GM19372 (cell line): ENCODE measurements around the gene SCAMP1.
A peak's percentile ranks its signal among the peaks of the same experiment; 100 is the strongest.
"Not testable (repeated sequence)": the region's sequence is repeated elsewhere in the genome, so short reads cannot be mapped to it uniquely, and the experiment has no call there.

Source experiments
- ATAC-seq: cut with Tn5 transposase; IDR thresholded peaks from one replicate; pipeline ENCODE4 v1.9.1; 2021; ENCODE audit warnings: mild to moderate bottlenecking, low read depth, moderate library complexity; ENCODE audit not compliant: unreplicated experiment

The SCAMP1 gene

DNA sequence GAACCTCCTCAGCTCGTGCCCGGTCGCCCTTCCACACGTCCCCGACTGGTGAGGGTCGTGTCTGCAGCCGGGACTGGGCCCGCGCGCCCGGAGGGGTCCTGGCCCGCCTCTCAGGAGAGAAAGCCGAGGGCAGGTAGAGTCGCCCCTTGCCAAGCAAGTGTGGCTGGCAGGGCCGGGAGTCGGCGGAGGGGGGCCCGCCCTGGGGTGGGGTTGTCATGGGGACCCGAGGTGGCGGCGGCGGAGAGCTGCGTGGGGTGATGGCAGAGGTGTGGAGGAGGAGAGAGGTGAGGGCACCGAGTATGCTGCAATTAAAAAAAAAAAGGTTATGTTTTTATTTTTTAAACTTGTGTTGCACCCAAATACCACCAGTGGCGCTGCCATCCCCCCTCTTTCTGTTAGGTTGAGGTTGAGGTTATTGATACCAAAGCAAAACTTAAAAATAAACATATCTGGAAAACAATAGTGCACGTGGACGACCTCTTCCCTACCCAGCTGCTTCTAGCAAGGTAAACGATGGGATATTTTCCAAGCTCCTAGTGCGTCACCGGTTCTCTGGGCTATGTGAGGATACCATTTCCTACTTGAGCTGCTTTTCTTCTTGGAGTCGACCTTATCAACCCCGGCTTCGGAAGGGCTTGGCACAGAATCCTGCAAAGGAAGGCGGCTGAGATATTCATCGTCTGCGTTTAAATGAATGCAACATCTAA, 660 bp downstream of the SCAMP1 start:
- peak; percentile 25 for ATAC-seq

DNA sequence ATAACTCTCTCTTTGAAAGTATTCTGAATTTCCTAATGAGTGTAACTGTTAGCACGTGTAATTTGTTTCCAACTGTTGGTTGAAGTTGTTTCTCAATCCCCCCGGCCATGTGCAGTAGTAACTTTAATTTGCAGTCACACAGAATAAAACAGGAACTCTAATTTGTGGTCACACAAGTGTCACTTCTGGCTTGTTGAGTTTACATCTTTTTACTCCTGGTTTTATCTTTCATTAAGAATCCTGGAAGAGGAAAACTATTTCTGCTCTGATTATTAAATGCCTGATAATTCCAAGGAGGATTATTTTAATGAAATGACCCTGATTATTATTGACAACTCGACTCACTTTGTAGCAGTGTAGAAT, 1.2 kb downstream of the SCAMP1 start:
- ATAC-seq = no peak

DNA sequence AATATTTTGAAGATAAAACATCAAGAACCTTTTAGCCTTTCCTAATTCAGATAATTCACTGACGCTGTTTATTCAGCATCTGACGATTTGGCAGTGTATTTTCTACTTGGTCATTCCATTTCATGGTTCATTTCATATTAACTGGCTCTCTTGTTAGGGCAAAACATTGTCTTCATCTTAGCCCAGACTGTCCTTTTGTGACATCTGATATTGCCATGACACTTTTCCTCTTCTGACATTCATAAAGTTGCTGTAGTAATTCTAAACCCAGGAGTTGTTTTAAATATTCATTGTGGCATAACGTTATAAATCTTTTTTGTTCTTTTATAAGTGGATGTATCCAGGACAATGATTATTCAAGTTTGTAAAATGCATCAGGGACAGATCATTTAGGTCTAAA, 1.8 kb downstream of the SCAMP1 start:
- ATAC-seq = no peak

DNA sequence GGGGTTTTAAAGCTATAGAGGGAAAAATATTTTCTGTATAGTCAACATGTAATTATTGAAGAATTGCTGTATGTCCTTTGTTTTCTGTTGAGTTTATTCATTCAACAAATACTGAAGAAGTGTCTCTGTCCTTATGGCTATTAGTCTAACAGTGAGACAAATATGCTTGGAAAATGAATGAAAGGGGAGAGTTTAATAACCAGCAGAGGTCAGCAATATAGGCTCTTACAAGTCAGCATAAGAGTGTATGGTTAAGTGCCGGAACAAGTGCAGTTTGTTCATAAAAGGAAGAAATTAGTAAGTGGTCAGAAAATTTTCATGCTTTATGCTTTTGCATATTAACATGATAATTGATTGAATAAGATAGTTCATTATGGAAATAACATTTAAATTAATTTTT, 3.6 kb downstream of the SCAMP1 start:
- ATAC-seq = no peak

DNA sequence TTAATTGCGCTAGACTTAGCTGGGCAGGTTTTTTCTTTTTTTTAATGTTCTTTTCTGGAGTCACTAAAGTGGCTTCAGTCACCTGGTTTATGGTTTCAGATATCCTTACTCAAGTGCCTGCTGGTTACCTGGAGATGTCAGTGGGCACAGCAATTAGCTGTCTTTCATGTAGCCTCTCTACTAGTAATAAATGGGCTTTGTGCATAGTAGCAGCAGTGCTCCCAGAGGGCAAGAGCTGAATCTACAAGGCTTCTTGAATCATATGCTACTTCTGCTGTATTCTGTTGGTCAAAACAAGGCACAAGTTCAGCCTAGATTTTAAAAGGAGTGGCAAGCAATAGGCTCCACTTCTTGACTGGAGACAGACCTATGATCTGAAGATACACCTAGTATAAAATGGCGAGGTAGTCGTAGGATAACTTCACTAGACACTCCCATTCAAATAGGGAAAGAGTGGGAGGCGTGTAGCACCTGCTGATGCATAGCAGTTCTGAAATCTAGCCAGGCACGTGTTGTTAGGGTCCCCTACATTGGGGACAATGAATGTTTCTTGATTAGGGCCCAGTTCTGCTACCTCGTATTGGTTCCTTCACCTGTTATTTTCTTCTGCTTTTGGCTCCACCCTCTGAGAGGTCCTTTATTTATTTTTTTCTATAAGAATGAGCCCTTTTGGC, 7.0 kb downstream of the SCAMP1 start:
- no peak for ATAC-seq

DNA sequence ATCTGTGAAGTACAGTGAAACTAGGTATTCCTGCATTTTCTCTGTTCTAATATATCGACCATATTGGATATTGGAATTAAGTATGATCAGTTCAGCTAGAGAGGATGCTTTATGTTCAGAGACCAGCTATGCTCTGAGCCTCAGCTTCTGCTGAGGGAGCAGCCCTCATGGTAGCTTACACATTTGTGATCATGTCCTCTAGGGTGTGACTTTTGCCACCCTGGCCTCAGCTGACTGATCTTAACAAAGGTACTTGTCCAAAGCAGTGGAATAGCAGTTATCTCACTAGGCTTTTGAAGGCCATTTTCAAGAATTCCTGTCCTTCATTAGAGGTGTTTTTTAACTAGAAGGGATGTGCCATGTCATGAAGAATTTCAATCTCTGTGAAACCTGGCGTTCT, 9.3 kb downstream of the SCAMP1 start:
- ATAC-seq = no peak

DNA sequence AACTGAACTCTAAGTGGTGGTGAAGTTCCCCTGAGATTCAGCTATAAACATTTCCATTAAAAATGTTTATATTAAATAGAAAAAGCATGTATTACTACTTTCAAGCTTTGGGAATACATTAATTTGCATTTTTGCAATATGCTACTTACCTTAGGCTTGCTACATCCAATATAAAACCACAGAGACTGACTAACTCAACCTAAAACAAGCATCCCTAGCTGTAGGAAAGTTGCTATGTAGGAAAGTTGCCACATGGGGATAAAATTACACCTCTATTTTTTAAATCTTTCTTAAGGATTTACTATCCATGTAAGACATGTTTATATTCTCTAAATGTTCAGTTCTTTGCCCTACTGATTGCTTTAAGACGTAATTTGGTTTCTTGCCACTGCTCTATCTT, 12.8 kb downstream of the SCAMP1 start:
- ATAC-seq = no peak

DNA sequence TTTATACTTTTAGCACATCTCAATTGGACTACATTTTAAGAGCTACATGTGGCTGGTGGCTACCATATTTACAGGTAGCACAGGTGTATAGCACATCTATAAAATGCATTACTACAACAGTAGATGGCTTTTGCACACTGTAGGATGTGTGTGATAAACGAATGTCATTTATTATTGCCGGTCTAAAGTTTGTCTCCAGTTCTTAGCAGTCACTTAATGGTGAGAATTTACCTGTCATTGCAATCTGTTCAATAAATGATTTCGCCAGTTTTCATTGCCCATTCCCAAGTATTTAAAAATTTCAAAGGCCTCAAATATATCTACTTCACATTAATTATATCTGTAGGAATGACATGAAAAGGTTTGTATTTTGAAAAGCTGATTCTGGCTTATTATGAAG, 15.9 kb downstream of the SCAMP1 start:
- ATAC-seq = no peak

DNA sequence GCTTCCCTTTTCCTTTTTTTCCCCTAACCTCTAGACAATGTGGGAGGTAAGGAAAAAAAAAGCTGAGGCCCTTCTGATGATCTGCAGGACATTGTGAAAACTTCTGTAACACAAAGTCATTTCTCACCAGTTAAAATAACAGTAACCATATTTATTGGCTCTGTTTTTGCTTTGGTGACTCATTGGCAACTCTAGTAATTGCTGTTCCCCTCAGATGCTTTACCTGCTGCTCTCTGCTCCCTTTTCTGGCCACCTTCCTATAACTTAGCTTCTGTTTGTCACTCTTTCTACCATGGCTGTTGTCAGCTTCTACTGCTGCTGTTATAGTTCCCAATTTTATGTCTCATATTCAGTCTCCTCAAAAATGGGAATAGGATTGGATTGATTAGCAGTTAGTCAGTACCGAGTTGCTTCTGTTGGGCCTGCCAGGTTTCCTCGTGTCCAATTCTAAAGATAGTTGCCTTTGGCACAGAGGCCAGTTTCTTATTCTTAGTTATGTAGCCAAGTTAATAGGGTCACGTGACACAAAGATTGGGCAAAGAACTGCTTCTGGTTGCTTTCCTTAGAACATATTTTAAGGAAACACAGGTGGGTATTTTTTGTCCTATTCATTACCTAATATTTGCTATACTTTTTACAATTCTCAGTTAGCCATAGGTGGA, 16.8 kb downstream of the SCAMP1 start:
- ATAC-seq = no peak

DNA sequence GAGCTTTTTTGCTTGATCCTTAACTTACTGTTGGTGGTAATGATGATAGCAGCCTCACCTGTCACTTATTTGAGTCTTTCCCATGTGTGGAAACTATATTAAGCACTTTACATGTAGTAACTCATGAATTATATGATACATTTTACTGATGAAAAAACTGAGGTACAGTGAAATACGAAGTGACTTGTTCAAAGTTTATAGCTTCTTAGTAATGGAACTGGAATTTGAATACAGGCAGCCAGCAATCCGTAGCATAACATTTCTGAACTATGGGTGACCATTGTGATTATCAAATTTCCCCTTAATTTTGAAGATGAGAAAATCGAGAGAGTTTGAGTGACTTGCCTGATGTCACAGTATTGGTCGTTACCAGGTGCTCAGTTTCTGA, 17.3 kb downstream of the SCAMP1 start:
- ATAC-seq = no peak

DNA sequence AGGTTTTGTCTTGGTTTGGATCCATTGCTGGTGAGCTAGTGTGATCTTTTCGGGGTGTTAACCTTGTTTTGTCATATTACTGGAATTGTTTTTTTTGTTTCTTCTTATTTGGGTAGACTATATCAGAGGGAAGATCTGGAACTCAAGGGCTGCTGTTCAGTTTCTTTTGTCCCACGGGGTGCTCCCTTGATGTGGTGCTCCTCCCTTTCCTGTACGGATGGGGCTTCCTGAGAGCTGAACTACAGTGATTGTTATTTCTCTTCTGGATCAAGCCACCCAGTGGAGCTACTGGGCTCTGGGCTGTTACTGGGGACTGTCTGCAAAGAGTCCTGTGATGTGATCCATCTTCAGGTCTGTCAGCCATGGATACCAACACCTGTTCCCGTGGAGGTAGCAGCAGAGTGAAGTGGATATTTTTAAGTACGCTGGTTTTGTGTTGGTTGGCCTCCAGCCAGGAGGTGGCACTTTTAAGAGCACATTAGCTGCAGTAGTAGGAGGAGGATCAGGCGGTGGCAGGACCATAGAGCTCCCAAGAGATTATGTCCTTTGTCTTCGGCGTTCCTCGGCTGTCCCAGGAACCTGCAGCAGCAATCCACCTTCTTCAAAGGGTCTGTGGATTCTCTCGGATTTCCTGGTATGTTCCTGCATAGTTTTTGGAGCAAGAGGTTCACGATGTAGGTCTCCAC, 27.2 kb downstream of the SCAMP1 start:
- ATAC-seq = no peak

DNA sequence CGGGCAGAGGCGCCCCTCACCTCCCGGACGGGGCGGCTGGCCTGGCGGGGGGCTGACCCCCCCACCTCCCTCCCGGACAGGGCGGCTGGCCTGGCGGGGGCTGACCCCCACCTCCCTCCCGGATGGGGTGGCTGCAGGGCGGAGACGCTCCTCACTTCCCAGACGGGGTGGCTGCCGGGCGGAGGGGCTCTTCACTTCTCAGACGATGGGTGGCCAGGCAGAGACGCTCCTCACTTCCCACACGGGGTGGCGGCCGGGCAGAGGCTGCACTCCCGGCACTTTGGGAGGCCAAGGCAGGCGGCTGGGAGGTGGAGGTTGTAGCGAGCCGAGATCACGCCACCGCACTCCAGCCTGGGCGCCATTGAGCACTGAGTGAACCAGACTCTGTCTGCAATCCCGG, 30.9 kb downstream of the SCAMP1 start:
- ATAC-seq = not testable (repeated sequence)

DNA sequence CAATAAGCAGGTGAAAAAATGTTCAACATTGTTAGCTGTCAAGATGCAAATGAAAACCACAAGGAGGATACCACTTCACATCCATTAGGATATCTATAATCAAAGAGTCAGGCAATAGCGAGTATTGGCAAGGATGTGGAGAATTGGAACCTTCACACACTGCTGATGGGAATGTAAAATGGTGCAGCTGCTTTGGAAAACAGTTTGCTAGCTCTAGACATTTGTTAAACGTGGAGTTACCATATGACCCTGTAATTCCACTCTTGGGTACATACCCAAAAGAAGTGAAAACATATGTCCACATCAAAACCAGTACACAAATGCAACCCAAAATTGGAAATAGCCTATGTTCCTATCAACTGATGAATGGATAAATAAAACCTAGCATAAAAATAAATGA, 37.4 kb downstream of the SCAMP1 start:
- ATAC-seq = no peak

DNA sequence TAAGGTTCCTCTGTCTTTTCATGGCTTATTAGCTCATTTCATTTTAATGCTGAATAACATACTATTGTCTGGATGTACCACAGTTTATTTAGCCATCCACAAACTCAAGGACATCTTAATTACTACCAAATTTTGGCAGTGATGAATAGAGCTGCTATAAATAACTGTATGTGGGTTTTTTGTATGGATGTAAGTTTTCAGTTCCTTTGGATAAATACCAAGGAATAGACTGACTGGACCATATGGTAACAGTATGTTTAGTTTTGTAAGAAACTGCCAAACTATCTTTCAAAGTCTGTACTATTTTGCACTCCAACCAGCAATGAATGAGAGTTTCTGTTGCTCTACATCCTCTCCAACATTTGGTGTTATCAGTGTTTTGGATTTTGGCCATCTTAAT, 38.7 kb downstream of the SCAMP1 start:
- ATAC-seq = no peak

DNA sequence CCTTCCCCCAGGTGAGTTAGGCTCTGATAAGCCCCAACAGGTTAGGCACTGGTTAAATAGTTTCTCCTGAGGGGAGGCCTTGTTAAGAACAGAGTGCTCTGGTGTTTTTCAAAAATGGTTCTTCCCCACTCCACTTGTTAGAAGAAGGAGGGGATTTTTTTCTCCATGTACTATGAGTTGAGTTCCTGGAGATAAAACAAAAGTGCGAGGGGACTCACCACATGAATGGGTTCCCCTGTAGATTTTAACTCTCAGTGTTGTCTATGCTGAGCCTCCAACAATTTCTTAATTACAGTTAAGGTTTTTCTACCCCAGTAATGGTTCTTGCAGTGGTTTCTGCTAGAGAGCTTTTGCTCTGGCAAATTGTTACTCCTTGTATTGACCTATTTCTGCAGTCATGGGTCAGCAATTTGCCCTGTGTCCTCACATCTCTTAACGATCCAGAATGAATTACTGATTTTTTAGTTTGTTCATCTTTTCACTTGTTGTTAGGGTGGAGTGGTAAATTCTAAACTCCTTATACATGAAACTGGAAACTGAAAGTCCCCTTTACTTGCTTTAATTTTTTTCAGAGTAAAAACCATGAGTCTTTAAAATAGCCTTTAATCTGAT, 44.4 kb downstream of the SCAMP1 start:
- ATAC-seq = no peak

DNA sequence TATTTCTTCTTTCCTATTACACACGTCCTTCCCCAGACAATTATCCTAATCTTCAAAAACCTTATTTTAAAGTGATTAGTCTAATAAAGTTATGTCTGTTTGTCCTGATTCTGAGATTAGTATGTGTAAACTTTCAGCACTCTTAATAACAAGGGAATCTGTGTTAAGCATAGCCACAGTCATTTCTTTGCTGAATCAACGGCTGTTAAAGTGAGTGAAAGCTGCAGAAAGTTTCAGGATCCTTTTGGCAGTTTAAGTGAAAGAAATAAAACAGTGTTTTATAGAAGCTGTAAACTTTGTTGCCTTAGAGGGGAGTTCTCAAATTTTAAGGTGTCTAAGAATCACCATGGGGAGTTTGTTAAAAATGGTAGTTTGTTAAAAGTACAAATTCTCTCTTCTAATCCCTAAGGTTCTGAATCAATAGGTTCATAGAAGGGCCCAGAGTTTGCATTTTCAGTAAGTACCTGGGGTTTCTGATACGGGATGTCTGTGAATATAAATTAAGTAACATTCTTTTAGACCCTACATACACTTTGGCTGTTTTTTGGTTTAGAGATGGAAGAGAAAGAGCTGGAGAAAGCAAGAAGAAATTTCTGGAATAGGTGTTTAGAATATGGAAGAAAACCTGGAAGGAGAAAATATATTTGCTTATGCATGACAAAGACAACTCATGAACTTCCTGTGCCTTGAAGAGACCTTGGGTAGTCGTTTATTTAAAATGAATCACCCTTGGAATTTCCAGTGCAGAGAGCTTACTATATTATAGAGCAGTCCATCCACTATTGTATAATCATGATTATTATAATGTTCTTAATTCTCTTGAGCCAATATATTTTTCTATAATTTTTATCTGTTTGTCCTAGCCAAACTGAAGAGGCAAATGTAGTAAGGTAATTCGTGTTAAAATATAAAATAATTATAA, 45.7 kb downstream of the SCAMP1 start:
- no peak for ATAC-seq

DNA sequence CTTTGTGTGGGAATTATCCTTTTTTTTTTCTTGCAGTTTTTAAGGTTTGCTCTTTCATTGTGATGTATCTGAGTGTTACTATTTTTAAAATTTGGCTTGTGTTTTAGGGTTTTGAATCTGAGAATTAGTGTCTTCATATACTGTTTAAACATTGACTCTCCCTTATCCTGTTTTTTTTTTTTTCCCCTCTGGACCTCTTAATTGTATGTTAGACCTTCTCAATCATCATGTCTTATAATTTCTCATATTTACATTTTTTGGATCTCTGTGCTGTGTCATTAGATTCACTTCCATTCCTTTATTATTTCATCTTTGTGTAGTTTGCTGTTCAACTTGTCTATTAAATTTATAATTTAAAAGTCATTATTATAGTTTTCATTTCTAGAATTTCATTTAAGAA, 47.0 kb downstream of the SCAMP1 start:
- no peak for ATAC-seq

DNA sequence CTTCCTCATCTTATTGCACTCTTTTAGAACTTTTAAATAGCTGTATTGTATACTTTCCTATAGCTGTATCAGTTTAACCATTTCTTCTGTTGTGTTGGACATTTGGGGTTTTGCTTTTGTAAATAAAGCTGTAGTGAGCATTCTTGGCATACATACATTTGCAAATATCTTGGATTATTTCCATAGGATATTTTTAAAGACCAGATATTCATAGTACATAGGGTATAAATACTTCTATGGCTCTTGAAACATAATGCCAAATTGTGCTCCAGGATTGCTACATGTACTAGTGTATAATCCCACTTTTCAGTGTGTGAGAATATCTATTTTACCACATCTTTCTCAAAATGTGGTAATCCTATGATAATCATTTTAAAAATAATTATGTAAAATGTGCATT, 51.2 kb downstream of the SCAMP1 start:
- ATAC-seq = no peak

DNA sequence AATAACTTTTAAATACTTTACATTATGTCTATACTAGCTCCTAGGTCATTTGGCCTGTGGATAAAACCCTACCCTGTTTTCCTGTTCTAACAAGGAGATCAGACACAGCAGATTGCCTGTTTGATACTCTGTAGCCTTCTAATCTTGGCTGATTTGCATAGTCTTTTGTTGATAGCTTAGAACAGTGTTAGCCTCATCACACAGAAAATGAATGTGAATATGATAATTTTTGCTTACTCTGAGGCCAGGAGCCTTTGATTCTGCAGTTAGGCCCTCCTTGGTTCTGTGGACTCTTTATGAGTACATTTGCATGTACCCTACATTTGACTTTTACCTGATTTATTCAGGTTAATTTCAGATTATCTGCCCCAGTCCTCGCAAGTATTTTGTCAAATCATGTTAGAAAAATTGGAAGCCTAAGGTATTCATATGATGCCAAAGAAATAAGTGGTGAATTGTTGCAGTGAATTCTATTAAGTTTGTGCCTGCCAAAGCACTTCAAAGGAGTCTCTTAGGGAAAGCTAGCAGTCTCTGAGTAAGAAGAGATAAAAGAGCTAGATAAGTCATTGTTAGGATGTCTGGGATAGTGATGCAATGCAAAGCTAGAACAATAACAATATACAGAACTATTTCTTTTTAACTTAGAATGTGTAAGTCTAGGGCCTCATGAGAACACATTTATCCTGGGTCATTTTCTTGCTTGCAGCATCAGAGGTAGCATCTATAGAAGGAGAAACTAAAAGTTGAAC, 56.4 kb downstream of the SCAMP1 start:
- ATAC-seq = no peak
